Hepatocyte (in vitro differentiated cells): ENCODE data around the gene ABCB11.

ENCODE experiments used
- EZH2 ChIP-seq: fragments of 200-600 bp; sonication (generic); IDR thresholded peaks from 2 replicates; pipeline ENCODE4 v1.6.1; 2016; ENCODE audit warnings: antibody characterized with exemption, mild to moderate bottlenecking, borderline replicate concordance
- EZH2phosphoT487 ChIP-seq: fragments of 200-600 bp; sonication (generic); IDR thresholded peaks from one replicate; pipeline ENCODE4 v1.6.1; 2018; ENCODE audit warnings: antibody characterized with exemption, mild to moderate bottlenecking, low read depth, moderate library complexity; ENCODE audit not compliant: unreplicated experiment, severe bottlenecking
- TF ChIP-seq, protein P1 (sequence below): fragments of 200-600 bp; sonication (generic); IDR thresholded peaks from 2 replicates; pipeline ENCODE4 v1.5.1; 2016; ENCODE audit warnings: antibody characterized with exemption, mild to moderate bottlenecking; ENCODE audit not compliant: poor library complexity

DNA sequence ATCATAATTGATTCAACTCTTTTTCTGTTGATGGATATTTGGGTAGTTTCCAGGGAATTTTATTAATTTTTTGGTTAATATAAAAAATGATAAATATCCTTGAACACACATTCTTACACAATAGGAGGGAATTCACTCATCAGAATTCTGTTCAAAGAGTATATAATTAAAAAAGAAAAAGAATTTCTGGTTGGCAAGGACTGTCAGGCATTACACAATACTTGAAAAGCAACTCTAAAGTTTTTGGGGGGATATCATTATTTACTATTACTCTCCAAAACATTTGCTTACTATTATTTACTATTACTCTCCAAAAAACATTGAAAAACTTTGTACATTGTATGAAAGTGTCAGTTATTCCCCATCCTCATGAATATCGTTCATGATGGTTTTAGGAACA is 92.1 kb downstream of the ABCB11 start:
- TF ChIP-seq, protein P1, sequence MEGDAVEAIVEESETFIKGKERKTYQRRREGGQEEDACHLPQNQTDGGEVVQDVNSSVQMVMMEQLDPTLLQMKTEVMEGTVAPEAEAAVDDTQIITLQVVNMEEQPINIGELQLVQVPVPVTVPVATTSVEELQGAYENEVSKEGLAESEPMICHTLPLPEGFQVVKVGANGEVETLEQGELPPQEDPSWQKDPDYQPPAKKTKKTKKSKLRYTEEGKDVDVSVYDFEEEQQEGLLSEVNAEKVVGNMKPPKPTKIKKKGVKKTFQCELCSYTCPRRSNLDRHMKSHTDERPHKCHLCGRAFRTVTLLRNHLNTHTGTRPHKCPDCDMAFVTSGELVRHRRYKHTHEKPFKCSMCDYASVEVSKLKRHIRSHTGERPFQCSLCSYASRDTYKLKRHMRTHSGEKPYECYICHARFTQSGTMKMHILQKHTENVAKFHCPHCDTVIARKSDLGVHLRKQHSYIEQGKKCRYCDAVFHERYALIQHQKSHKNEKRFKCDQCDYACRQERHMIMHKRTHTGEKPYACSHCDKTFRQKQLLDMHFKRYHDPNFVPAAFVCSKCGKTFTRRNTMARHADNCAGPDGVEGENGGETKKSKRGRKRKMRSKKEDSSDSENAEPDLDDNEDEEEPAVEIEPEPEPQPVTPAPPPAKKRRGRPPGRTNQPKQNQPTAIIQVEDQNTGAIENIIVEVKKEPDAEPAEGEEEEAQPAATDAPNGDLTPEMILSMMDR: no peak
- TF ChIP-seq EZH2 (no peak), EZH2phosphoT487 (no peak)
